GM12878 (cell line): ENCODE results near the gene DNAJC17. TPM values are rescaled to one million over a fixed set of nuclear protein-coding genes. Genes with fewer than 3 reads are reported as not detected.

Source experiments
- ATAC-seq: fragments of 200-7000 bp; cut with Tn5 transposase; 3 replicates; pipeline ENCODE4 v1.9.1; 2020; ENCODE audit warnings: mild to moderate bottlenecking, moderate library complexity
- BruUV-seq: library from RNA; stranded (reverse); fragments of 400-500 nt; replicated peaks from 2 replicates; lab custom pipeline; 2021; lab: Mats Ljungman, UMichigan
- CTCF ChIA-PET: fragments of 300-600 bp; sonication (Branson Sonifier 250); formaldehyde crosslinking; extraction: SDS; loops from one replicate; lab custom pipeline; 2021; ENCODE audit warnings: inconsistent platforms; lab: Yijun Ruan, JAX
- POLR2A ChIA-PET: fragments of 350-600 bp; formaldehyde crosslinking; extraction: SDS; loops from one replicate; lab custom pipeline; 2021; ENCODE audit warnings: inconsistent platforms; lab: Charles Lee
- RAD21 ChIA-PET: fragments of 300-600 bp; sonication (Branson Sonifier 250); formaldehyde crosslinking; loops from one replicate; lab custom pipeline; 2023; ENCODE audit warnings: antibody characterized with exemption; ENCODE audit not compliant: unreplicated experiment; lab: Charles Lee
- SMC1A ChIA-PET: fragments of 300-600 bp; sonication (Branson Sonifier 250); formaldehyde crosslinking; loops from one replicate; lab custom pipeline; 2023; ENCODE audit not compliant: unreplicated experiment, uncharacterized antibody; lab: Charles Lee
- DNase-seq: peaks from one replicate; pipeline ENCODE4 v3.0.0-alpha.2; 2011; ENCODE audit warnings: low read depth, low spot score
- FAIRE-seq: peaks from 3 replicates; lab custom pipeline; 2011; peaks lifted over from hg19 to GRCh38; lab: Jason Lieb, UNC
- H2AFZ ChIP-seq: 2 replicates; pipeline ENCODE4 v1.6.0; 2011; ENCODE audit warnings: low read depth, low read length, control low read depth; ENCODE audit not compliant: control insufficient read depth
- H3K27ac ChIP-seq: 2 replicates; pipeline ENCODE4 v1.5.1; 2011; ENCODE audit warnings: control low read depth; ENCODE audit not compliant: control insufficient read depth, insufficient read depth
- H3K27me3 ChIP-seq, 2 experiments: replicated peaks in 1 of 2; 2 replicates each; pipeline versions ENCODE4 v1.6.0 to v1.6.1; 2011; ENCODE audit warnings: low read length in 1 of 2; ENCODE audit not compliant: control insufficient read depth in 2 of 2, insufficient read depth in 2 of 2
- H3K36me3 ChIP-seq, 2 experiments: 2 replicates each; pipeline ENCODE4 v1.5.1; 2011; ENCODE audit warnings: low read length in 1 of 2; ENCODE audit not compliant: control insufficient read depth in 2 of 2, insufficient read depth in 2 of 2
- H3K4me1 ChIP-seq: 2 replicates; pipeline ENCODE4 v1.6.1; 2011; ENCODE audit warnings: mild to moderate bottlenecking, low read length, moderate library complexity, mixed read lengths; ENCODE audit not compliant: control insufficient read depth, insufficient read depth
- H3K4me2 ChIP-seq: 2 replicates; pipeline ENCODE4 v1.6.0; 2011; ENCODE audit warnings: control low read depth; ENCODE audit not compliant: control insufficient read depth, insufficient read depth
- H3K4me3 ChIP-seq: fragments of 200-600 bp; sonication (generic); 2 replicates; pipeline ENCODE4 v1.5.1; 2016
- H3K79me2 ChIP-seq: 2 replicates; pipeline ENCODE4 v1.6.0; 2011; ENCODE audit warnings: low read length; ENCODE audit not compliant: control insufficient read depth, insufficient read depth
- H3K9ac ChIP-seq: 2 replicates; pipeline ENCODE4 v1.8.0; 2011; ENCODE audit warnings: low read length, control low read depth, mixed read lengths; ENCODE audit not compliant: control insufficient read depth, insufficient read depth
- H3K9me3 ChIP-seq: replicated peaks from 3 replicates; pipeline ENCODE4 v1.5.1; 2011; ENCODE audit warnings: mild to moderate bottlenecking, low read length; ENCODE audit not compliant: control insufficient read depth, insufficient read depth
- H4K20me1 ChIP-seq: 2 replicates; pipeline ENCODE4 v1.6.0; 2011; ENCODE audit not compliant: control insufficient read depth, insufficient read depth
- BCLAF1 ChIP-seq: fragments of 450-650 bp; IDR thresholded peaks from 2 replicates; pipeline ENCODE4 v1.6.1; 2017; ENCODE audit warnings: antibody characterized with exemption, mild to moderate bottlenecking, moderate library complexity
- CBFB ChIP-seq: IDR thresholded peaks from 2 replicates; pipeline ENCODE4 v1.6.1; 2016; ENCODE audit warnings: antibody characterized with exemption, low read depth
- CHD1 ChIP-seq: IDR thresholded peaks from 2 replicates; pipeline ENCODE4 v1.6.1; 2012; ENCODE audit warnings: low read depth, low read length, improper control_type of control experiment
- IRF4 ChIP-seq: IDR thresholded peaks from 2 replicates; pipeline ENCODE4 v1.6.1; 2011; ENCODE audit warnings: low read depth, low read length
- KAT2A ChIP-seq: conservative IDR thresholded peaks from 2 replicates; pipeline ENCODE4 v1.6.1; 2011; ENCODE audit warnings: low read depth, low read length; ENCODE audit not compliant: control insufficient read depth
- KLF5 ChIP-seq: fragments of 450-650 bp; IDR thresholded peaks from 2 replicates; pipeline ENCODE4 v1.6.1; 2014; ENCODE audit warnings: mild to moderate bottlenecking; ENCODE audit not compliant: partially characterized antibody
- PAX5 ChIP-seq: IDR thresholded peaks from 2 replicates; pipeline ENCODE4 v1.6.1; 2011; ENCODE audit warnings: low read depth, low read length, borderline replicate concordance
- PML ChIP-seq: IDR thresholded peaks from 2 replicates; pipeline ENCODE4 v1.6.1; 2012; ENCODE audit warnings: low read length, inconsistent platforms
- RELA ChIP-seq: fragments of 450-650 bp; IDR thresholded peaks from 2 replicates; pipeline ENCODE4 v1.8.0; 2014; ENCODE audit warnings: borderline replicate concordance; ENCODE audit not compliant: partially characterized antibody
- SMARCA5 ChIP-seq: fragments of 450-650 bp; IDR thresholded peaks from 2 replicates; pipeline ENCODE4 v1.6.1; 2017; ENCODE audit warnings: mild to moderate bottlenecking
- SMC3 ChIP-seq: IDR thresholded peaks from 2 replicates; pipeline ENCODE4 v1.6.1; 2011; ENCODE audit warnings: low read length, improper control_type of control experiment, borderline replicate concordance
- STAT1 ChIP-seq: fragments of 450-650 bp; conservative IDR thresholded peaks from 2 replicates; pipeline ENCODE4 v1.6.1; 2014; ENCODE audit warnings: antibody characterized with exemption, mild to moderate bottlenecking
- STAT3 ChIP-seq: IDR thresholded peaks from 2 replicates; pipeline ENCODE4 v1.6.1; 2011; ENCODE audit warnings: low read depth, low read length, improper control_type of control experiment
- SUPT20H ChIP-seq: IDR thresholded peaks from 2 replicates; pipeline ENCODE4 v1.6.1; 2011; ENCODE audit warnings: low read depth, mild to moderate bottlenecking, low read length, moderate library complexity, borderline replicate concordance; ENCODE audit not compliant: control insufficient read depth
- TCF12 ChIP-seq: IDR thresholded peaks from 2 replicates; pipeline ENCODE4 v1.6.1; 2011; ENCODE audit warnings: low read depth, mild to moderate bottlenecking, low read length
- TCF3 ChIP-seq: IDR thresholded peaks from 2 replicates; pipeline ENCODE4 v1.6.1; 2012; ENCODE audit warnings: low read depth, mild to moderate bottlenecking, low read length, borderline replicate concordance; ENCODE audit not compliant: insufficient read depth
- YY1 ChIP-seq: IDR thresholded peaks from 2 replicates; pipeline ENCODE4 v1.6.1; 2011; ENCODE audit warnings: low read depth, mild to moderate bottlenecking, low read length
- WGBS: methylation state at CpG from one replicate; pipeline ENCODE4 v1.1.6; 2016; ENCODE audit warnings: low lambda C conversion rate; ENCODE audit not compliant: insufficient replicate concordance, insufficient coverage; ENCODE audit errors: missing lambda C conversion rate; 5-methylcytosine and 5-hydroxymethylcytosine counted together
- in situ Hi-C: fragments of 300-500 bp; cut with MboI; formaldehyde crosslinking; loops from 9 replicates; pipeline ENCODE4 v1.14.3; 2018; ENCODE audit warnings: mixed read lengths
- intact Hi-C: fragments of 100-400 bp; cut with micrococcal nuclease; formaldehyde crosslinking; loops from one replicate; pipeline ENCODE4 v1.14.2; 2022; ENCODE audit not compliant: unreplicated experiment
- polyA plus RNA-seq, 11 experiments: library from polyadenylated mRNA; depleted of rRNA in 4 of 11; unstranded in 6 of 11; stranded (reverse) in 5 of 11; fragments of >200 nt; fragmentation: Nextera tagmentation in 4 of 11; fragmentation: Illumina TruSeq in 1 of 11; extraction: Ambion mirVana in 4 of 11; extraction: Trizol in 1 of 11; gene quantifications; 1 replicate in 1 of 11; 2 replicates in 10 of 11; pipeline versions ENCODE4 v1.2.1 to v1.2.3, GENCODE V29; 2011 to 2016; ENCODE audit warnings: inconsistent platforms in 2 of 11, missing spikeins in 2 of 11, low read depth in 1 of 11
- total RNA-seq, 4 experiments: library from RNA; depleted of rRNA in 3 of 4; stranded (reverse); fragments of >200 nt in 3 of 4; fragmentation: Illumina TruSeq in 1 of 4; extraction: Trizol in 1 of 4; gene quantifications; 2 replicates each; pipeline versions ENCODE4 v1.2.1 to v1.2.3, GENCODE V29; 2013 to 2021
- TF ChIP-seq, protein P1 (sequence below): IDR thresholded peaks from 2 replicates; pipeline ENCODE4 v1.6.1; 2012; ENCODE audit warnings: low read depth, low read length, improper control_type of control experiment
- TF ChIP-seq, protein P2 (sequence below), 3 experiments: IDR thresholded peaks in 2 of 3; conservative IDR thresholded peaks in 1 of 3; 2 replicates each; pipeline ENCODE4 v1.5.1; 2011; ENCODE audit warnings: low read depth in 3 of 3, low read length in 3 of 3, mild to moderate bottlenecking in 3 of 3, control low read depth in 2 of 3, moderate library complexity in 2 of 3, inconsistent platforms in 1 of 3, mixed read lengths in 1 of 3; ENCODE audit not compliant: control insufficient read depth in 2 of 3, insufficient read depth in 1 of 3; ENCODE audit errors: extremely low read depth in 1 of 3

Gene DNAJC17
- total and polyA plus RNA-seq, 10 of the 15 experiments (the other 5 are each of a cell fraction or from before 2014, with no cell fraction given), result 6.1 to 62.8 (median 45.4) TPM

DNA sequence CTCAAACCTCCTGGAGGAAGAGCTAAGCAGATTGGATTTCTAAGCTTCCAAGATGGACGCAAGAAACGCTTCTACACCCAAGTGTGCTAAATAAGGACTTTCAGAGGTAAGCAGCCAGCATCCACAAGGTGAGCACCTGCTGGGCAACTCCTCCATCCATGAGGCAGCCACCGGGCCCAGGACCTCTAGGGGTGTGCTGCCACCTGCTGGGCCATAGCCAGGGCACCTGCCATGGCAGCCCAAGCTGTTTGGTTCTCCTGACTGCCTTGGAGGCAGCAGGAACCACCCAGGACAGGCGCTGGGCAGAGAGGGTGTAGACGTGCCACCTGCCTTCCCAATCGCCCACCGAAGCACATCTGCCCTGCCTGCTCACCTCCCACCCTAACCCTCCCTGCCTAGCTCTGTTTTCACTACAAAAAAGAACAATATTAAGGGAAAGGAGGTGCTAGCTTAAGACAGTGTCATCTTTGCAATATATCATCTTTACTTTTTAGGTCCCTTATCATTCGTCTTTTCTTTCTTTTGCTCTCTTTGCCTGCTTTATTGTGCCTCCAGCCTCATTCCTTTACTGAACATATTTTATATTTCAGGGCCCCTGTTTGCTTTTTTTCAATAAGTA lies 24.6 kb downstream of the DNAJC17 start:
- intact Hi-C loops (loop anchor here (1.0 to 5.0 kb wide), 4 partner anchors 35 to 263 kb away; no protein-coding TSS in a partner anchor), in situ Hi-C loops (no loop called here)
- Histone ChIP-seq H4K20me1 (no peaks in the 10 kb centered on the region), H3K79me2 (peaks cover 1% of the 10 kb centered on the region; the same call in 1 of the 2 replicates), H3K9me3 (no peaks in the 10 kb centered on the region), H3K4me1 (peaks cover 5% of the 10 kb centered on the region), H2AFZ (no peak overlapping the region), H3K27me3 (no peaks in the 10 kb centered on the region), H3K36me3 (peaks cover 3 to 9% of the 10 kb centered on the region in 2 experiments; a peak in 3 of 4 replicates), H3K4me3 (no peak overlapping the region), H3K9ac (no peak overlapping the region), H3K27ac (no peak overlapping the region), H3K4me2 (no peak overlapping the region)
- BruUV-seq, result no TSS peak
- WGBS, result 9% methylated on average over 8 of the region's 8 CpGs
- SMC1A ChIA-PET, result interaction anchor here (0.5 to 2.2 kb wide), 33 partner anchors 10 to 460 kb away, joined by 3 to 22 read pairs (median 4); partner anchors contain the start of genes GCHFR, INAFM2 and RAD51
- DNase-seq, result no peak
- CTCF ChIA-PET, result interaction anchor here (0.5 to 6.6 kb wide), 50 partner anchors 8 to 504 kb away, joined by 3 to 45 read pairs (median 6); partner anchors contain the start of genes C15orf62, DNAJC17, GCHFR and RAD51
- peak; percentile 100 for ATAC-seq
- FAIRE-seq, result peak; percentile 93
- RAD21 ChIA-PET, result interaction anchor here (0.5 to 2.2 kb wide), 25 partner anchors 9 to 265 kb away, joined by 3 to 14 read pairs (median 5); partner anchors contain the start of genes C15orf62, CCDC32, GCHFR and SPINT1
- POLR2A ChIA-PET, result interaction anchor here (0.6 to 1.7 kb wide), 6 partner anchors 21 to 231 kb away, joined by 3 to 7 read pairs (median 5); no protein-coding TSS in a partner anchor
- TF ChIP-seq, protein P1, sequence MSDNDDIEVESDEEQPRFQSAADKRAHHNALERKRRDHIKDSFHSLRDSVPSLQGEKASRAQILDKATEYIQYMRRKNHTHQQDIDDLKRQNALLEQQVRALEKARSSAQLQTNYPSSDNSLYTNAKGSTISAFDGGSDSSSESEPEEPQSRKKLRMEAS, result peak; percentile 18; the same call in 1 of the 2 replicates
- TF ChIP-seq YY1, result peak; percentile 90
- TF ChIP-seq SUPT20H, result no peak
- TF ChIP-seq TCF3, result 0 out of 2 replicates have a peak, but pooled peaks have one; percentile 60
- TF ChIP-seq CBFB, result no peak
- TF ChIP-seq, protein P2, sequence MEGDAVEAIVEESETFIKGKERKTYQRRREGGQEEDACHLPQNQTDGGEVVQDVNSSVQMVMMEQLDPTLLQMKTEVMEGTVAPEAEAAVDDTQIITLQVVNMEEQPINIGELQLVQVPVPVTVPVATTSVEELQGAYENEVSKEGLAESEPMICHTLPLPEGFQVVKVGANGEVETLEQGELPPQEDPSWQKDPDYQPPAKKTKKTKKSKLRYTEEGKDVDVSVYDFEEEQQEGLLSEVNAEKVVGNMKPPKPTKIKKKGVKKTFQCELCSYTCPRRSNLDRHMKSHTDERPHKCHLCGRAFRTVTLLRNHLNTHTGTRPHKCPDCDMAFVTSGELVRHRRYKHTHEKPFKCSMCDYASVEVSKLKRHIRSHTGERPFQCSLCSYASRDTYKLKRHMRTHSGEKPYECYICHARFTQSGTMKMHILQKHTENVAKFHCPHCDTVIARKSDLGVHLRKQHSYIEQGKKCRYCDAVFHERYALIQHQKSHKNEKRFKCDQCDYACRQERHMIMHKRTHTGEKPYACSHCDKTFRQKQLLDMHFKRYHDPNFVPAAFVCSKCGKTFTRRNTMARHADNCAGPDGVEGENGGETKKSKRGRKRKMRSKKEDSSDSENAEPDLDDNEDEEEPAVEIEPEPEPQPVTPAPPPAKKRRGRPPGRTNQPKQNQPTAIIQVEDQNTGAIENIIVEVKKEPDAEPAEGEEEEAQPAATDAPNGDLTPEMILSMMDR (IDR thresholded peaks at IDR 0.05 in 2 of 3, conservative IDR thresholded peaks at IDR 0.05 in 1 of 3; ENCODE audit: control insufficient read depth in 2 of 3, extremely low read depth in 1 of 3, insufficient read depth in 1 of 3, low read depth in 3 of 3, low read length in 3 of 3), result peak; percentile 89 to 98 (median 97)
- peak; percentile 98 for TF ChIP-seq SMC3
- 0 out of 2 replicates have a peak, but pooled peaks have one; percentile 52 for TF ChIP-seq STAT1
- TF ChIP-seq KAT2A, result no peak
- no peak for TF ChIP-seq KLF5
- peak; percentile 67 for TF ChIP-seq TCF12
- TF ChIP-seq SMARCA5, result peak; percentile 80
- TF ChIP-seq RELA, result peak; percentile 30
- 0 out of 2 replicates have a peak, but pooled peaks have one; percentile 19 for TF ChIP-seq PAX5
- TF ChIP-seq STAT3, result no peak
- TF ChIP-seq IRF4, result 0 out of 2 replicates have a peak, but pooled peaks have one; percentile 26
- no peak for TF ChIP-seq CHD1
- no peak for TF ChIP-seq BCLAF1
- no peak for TF ChIP-seq PML
